HG02884 (cell line): ENCODE measurements around the gene SSR4.

Source experiments
- ATAC-seq: cut with Tn5 transposase; IDR thresholded peaks from one replicate; pipeline ENCODE4 v1.9.1; 2021; ENCODE audit warnings: mild to moderate bottlenecking, moderate library complexity; ENCODE audit not compliant: unreplicated experiment

The SSR4 gene

DNA sequence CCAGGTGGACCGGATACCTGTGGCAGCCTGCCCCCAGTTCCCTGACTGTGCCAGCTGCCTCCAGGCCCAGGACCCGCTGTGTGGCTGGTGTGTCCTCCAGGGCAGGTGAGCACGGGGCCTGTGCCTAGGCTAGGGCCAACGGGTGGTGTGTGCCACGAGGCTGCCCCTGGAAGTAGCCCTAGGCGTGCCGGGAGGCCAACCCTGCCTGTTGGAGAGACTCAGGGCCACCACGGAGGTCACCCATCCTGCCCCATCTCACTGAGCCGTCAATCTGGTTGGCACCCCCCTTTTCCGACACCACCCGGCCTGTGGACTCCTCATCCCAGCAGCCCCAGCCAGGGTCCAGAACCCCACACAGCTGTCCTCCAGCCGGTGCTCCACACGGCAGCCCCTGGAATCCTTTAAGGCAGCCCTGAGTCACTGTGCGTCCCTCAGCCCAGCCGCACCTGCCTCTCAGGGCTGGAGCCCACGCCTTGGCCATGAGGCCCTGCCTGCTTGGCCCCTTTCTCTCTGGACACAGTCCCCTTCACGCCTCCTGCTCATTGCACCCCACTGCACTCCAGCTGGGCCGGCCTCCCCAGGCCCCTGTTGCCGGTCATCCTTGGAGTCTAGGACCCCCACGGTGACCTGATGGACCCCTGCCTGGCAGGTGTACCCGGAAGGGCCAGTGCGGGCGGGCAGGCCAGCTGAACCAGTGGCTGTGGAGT, 25.2 kb upstream of the SSR4 start:
- ATAC-seq = no peak

DNA sequence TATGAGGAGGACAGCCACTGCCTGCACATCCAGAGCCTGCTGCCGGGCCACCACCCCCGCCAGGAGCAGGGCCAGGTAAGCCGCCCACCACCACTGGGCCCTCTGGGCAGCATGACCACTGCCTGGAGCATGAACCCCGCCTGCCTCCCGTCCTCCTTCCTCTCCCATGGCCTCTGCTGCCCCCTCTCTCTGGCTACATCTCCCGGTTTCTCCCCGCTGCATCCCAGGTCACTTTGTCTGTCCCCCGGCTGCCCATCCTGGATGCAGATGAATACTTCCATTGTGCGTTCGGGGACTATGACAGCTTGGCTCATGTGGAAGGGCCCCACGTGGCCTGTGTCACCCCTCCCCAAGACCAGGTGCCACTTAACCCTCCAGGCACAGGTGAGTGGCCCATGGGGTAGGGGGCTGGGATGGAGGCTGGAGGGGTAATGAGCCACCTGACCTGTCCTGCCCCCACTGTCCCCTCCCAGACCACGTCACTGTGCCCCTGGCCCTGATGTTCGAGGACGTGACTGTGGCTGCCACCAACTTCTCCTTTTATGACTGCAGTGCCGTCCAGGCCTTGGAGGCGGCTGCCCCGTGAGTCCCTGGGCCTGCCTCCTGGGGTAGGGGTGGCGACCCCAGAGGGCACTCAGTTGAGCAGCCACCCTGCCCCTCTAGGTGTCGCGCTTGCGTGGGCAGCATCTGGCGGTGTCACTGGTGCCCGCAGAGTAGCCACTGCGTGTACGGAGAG, 24.4 kb upstream of the SSR4 start:
- no peak for ATAC-seq

GRCh38 chrX:153770601-153771414, 23.7 kb upstream of the SSR4 start:
- no peak for ATAC-seq

GRCh38 chrX:153771415-153772315, 22.8 kb upstream of the SSR4 start:
- ATAC-seq = no peak

DNA sequence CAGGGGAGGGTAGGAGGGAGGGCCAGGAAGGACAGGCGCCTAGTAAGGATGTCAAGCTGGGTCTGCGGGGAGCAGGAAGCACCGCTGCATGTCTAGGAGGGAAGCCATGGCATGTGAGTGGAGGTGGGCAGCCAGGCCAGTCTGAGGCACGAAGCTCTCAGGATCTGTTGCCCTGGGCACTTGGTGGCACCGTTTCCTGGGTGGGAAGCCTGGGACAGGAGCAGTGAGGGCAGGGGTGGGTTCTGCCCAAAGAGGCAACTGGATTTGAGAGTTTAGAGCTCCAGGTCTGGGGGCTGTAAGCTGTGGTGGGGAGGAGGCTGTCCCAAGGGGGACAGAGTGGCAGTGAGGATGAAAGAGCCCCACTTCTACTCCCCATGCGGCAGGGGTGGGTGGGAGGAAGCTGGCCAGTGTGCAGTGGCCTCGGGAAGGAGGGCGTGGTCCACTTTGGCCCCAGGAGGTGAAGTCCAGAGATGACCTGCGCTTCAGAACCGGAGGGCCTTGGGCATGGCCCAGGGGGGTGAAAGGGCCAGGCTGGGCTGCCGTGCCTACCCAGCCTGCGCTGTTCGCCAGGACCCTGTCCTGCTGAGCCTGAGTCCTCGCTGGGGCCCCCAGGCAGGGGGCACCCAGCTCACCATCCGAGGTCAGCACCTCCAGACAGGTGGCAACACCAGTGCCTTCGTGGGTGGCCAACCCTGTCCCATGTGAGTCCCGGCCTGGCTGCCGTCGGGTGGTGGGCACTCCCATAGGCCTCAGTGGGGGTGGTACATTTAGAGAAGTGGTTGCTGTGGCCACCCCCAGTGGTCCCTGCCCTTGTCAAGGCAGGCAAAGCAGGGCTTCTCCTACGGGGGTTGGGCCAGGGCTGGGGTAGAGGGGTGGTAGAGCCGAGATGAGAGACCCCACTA, 21.9 kb upstream of the SSR4 start:
- ATAC-seq = no peak

DNA sequence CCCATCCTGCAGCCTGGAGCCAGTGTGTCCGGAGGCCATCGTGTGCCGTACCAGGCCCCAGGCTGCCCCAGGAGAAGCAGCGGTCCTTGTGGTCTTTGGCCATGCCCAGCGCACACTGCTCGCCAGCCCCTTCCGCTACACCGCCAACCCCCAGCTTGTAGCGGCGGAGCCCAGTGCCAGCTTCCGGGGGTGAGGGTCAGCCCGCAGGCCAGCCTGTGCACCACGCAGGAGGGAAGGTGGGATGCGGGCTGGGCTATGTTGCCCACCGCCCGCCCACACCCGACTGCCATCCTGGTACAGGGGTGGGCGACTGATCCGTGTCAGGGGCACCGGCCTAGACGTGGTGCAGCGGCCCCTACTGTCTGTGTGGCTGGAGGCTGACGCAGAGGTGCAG, 21.3 kb upstream of the SSR4 start:
- ATAC-seq = no peak

DNA sequence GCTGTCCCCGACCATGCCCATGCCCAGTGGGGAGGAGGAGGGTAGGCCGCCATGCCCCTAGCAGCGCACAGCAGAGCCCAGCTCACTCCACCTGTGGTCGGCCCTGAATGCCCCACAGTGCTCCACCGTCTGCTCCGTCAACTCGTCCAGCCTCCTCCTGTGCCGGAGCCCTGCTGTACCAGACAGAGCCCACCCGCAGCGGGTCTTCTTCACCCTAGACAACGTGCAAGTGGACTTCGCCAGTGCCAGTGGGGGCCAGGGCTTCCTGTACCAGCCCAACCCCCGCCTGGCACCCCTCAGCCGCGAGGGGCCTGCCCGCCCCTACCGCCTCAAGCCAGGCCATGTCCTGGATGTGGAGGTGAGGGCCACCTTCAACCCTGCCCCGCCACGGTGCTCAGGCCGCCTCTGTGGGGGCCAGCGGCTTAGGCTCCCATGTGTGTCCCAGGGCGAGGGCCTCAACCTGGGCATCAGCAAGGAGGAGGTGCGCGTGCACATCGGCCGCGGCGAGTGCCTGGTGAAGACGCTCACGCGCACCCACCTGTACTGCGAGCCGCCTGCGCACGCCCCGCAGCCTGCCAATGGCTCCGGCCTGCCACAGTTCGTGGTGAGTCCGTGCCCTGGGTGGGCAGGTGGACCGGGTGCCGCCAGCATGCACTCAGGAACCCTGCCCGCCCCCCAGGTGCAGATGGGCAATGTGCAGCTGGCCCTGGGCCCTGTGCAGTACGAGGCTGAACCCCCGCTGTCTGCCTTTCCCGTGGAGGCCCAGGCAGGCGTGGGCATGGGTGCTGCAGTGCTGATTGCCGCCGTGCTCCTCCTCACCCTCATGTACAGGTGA, 20.5 kb upstream of the SSR4 start:
- ATAC-seq = no peak

DNA sequence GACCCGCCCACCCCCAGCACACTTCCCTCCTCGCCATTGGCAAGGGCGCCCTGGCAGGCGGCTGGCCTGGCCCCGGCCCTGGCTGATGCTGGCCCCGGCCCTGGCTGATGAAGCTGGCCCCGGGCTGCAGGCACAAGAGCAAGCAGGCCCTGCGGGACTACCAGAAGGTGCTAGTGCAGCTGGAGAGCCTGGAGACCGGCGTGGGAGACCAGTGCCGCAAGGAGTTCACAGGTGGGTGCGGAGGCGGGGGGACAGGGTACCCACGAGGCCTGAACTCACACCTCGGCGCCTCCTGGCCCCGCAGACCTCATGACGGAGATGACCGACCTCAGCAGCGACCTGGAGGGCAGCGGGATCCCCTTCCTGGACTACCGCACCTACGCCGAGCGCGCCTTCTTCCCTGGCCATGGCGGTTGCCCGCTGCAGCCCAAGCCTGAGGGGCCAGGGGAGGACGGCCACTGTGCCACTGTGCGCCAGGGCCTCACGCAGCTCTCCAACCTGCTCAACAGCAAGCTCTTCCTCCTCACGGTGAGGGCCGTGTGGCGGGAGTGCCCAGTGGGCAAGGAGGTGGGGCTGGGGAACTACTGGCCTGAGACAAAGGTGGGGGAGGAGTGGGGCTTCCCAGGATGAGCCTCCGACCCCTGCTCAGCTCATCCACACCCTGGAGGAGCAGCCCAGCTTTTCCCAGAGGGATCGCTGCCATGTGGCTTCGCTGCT, 19.7 kb upstream of the SSR4 start:
- ATAC-seq = no peak

DNA sequence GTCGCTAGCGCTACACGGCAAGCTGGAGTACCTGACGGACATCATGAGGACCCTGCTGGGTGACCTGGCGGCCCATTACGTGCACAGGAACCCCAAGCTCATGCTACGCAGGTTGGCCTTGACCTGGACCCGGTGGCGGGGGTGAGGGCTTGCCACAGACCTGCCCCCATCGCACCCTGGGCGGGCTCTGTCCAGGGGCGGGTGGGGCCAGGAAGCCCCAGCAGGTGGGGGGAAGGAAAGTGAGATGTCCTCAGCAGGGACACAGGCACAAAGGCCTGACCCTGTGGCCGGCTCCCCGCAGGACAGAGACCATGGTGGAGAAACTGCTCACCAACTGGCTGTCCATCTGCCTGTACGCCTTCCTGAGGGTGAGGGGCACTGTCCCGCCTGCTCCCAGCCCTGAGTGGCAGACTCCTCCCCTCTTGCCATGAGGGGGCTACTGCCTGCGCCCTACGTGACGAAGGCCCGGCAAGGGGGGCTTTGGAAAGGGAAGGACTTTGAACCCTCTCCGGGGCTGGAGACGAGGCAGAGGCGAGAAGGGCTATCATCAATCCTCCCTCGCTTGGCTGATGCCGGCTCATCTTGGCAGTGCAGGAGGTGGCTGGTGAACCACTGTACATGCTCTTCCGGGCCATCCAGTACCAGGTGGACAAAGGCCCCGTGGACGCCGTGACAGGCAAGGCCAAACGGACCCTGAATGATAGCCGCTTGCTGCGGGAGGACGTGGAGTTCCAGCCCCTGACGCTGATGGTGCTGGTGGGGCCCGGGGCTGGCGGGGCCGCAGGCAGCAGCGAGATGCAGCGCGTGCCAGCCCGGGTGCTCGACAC, 19.0 kb upstream of the SSR4 start:
- ATAC-seq = no peak

DNA sequence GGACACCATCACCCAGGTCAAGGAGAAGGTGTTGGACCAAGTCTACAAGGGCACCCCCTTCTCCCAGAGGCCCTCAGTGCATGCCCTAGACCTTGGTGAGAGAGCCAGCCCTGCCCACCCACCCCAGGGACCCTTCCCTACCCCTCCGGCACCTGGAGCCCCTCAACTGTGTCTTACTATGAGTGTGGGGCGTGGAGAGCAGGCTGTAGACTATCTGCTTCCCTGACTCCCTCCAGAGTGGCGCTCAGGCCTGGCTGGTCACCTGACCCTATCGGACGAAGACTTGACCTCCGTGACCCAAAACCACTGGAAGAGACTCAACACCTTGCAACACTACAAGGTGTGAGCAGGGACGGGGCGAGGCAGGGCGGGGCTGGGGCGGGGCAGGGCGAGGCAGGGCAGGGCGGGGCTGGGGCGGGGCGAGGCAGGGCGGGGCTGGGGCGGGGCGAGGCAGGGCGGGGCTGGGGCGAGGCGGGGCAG, 18.3 kb upstream of the SSR4 start:
- ATAC-seq = no peak

DNA sequence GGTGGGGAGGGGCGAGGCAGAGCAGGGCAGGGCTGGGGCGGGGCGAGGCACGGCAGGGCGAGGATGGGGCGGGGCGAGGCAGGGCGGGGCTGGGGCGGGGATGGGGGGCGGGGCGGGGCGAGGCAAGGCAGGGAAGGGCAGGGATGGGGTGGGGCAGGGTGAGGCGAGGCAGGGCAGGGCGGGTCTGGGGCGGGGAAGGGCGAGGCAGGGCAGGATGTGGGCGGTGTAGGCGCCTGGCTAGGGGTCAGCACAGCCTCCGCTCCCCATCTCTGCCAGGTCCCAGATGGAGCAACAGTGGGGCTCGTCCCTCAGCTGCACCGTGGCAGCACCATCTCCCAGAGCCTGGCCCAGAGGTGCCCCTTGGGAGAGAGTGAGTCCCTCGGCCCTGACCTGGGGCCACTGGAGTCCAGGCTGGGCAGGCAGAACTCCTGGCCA, 17.8 kb upstream of the SSR4 start:
- no peak for ATAC-seq

DNA sequence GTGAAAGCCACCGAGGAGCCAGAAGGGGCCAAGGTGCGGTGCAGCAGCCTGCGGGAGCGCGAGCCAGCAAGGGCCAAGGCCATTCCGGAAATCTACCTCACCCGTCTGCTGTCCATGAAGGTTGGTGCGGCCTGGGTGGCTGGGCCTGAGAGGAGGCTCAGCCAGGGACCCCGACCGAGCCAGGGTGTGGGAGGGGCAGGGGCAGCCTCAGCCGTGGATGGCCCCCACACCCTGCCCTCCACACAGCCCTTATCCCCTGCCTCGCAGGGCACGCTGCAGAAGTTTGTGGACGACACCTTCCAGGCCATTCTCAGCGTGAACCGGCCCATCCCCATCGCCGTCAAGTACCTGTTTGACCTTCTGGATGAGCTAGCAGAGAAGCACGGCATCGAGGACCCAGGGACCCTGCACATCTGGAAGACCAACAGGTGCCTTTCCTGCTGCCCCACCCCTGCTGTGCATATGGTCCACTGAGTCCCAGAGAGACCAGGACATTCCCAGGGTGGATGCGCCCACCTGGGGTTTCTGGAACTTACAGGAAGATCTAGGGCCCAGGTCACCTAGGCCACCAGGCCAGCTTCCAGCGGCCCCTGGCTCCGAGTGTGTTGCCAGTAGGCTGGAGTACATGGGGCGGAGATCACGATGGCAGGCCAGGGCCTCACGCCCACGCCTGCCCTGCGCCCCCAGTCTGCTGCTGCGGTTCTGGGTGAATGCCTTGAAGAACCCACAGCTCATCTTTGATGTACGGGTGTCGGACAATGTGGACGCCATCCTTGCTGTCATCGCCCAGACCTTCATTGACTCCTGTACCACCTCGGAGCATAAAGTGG, 17.0 kb upstream of the SSR4 start:
- ATAC-seq = no peak

- no peak for ATAC-seq
Observed at GRCh38 chrX:153778181-153778580, 16.3 kb upstream of the SSR4 start.

GRCh38 chrX:153778684-153779101, 15.8 kb upstream of the SSR4 start:
- ATAC-seq = no peak

GRCh38 chrX:153779891-153780677, 14.4 kb upstream of the SSR4 start:
- ATAC-seq = no peak
